Left ventricle myocardium inferior (tissue), 1 donor: ENCODE measurements around the gene POU3F1. TPM values are rescaled to one million over a fixed set of nuclear protein-coding genes. Genes with fewer than 3 reads are reported as not detected.

Source experiments
- DNase-seq: peaks from one replicate; pipeline ENCODE4 v3.0.0-alpha.2; 2020
- H3K27ac ChIP-seq: fragments of 200-600 bp; replicated peaks from 2 replicates; pipeline ENCODE4 v1.8.0; 2021
- H3K27me3 ChIP-seq: fragments of 200-600 bp; 2 replicates; pipeline ENCODE4 v1.8.0; 2021; ENCODE audit warnings: low read depth
- H3K36me3 ChIP-seq: fragments of 200-600 bp; 2 replicates; pipeline ENCODE4 v1.8.0; 2021
- H3K4me1 ChIP-seq: fragments of 200-600 bp; 2 replicates; pipeline ENCODE4 v1.8.0; 2021
- H3K4me3 ChIP-seq: fragments of 200-600 bp; 2 replicates; pipeline ENCODE4 v1.8.0; 2021; ENCODE audit warnings: mild to moderate bottlenecking, moderate library complexity
- H3K9me3 ChIP-seq: fragments of 200-600 bp; replicated peaks from 2 replicates; pipeline ENCODE4 v1.8.0; 2021
- intact Hi-C: fragments of 100-400 bp; cut with micrococcal nuclease; formaldehyde crosslinking; loops from one replicate; pipeline ENCODE4 v1.11.0; 2022
- total RNA-seq: library from RNA; stranded (reverse); fragmentation: NEBNext Ultra II Directional; extraction: Animal tissue kit (Norgen Biotek cat#: 25700); gene quantifications from one replicate; pipeline ENCODE4 v1.2.1, GENCODE V29; 2021
- TF ChIP-seq, protein P1 (sequence below): fragments of 200-600 bp; IDR thresholded peaks from 2 replicates; pipeline ENCODE4 v1.8.0; 2021; ENCODE audit warnings: antibody characterized with exemption, mild to moderate bottlenecking, borderline replicate concordance
- donor health status: DM: no; HTN: yes; CAD: no; lungs with severe emphysema.

The POU3F1 gene
- total RNA-seq, 1 donor from 2014 or later: 0.11 TPM

DNA sequence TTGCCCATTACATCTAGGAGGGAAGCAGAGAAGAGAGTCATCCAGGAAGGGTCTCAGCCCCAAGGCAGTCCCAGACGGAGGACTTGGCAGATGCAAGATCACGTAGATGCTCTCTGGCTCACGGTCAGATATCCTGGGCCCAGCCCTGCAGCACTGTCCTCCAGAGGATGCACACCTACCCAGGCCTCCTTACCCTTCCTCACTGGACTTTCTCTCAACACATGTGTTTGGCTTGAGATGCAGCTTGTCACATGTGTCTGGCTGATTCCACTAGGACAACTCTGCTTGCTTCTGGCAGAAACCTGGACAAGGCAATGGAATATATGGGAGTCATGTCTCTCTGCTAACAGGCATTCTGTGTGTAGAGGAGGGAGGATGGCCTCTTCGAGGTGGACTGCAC, 32.4 kb upstream of the POU3F1 start:
- intact Hi-C loops: no loop called here
- H3K27ac ChIP-seq: no peak overlapping the region
- no peak for DNase-seq
- H3K9me3 ChIP-seq: no peaks in the 10 kb centered on the region
- no peak overlapping the region for H3K4me3 ChIP-seq
- TF ChIP-seq, protein P1, sequence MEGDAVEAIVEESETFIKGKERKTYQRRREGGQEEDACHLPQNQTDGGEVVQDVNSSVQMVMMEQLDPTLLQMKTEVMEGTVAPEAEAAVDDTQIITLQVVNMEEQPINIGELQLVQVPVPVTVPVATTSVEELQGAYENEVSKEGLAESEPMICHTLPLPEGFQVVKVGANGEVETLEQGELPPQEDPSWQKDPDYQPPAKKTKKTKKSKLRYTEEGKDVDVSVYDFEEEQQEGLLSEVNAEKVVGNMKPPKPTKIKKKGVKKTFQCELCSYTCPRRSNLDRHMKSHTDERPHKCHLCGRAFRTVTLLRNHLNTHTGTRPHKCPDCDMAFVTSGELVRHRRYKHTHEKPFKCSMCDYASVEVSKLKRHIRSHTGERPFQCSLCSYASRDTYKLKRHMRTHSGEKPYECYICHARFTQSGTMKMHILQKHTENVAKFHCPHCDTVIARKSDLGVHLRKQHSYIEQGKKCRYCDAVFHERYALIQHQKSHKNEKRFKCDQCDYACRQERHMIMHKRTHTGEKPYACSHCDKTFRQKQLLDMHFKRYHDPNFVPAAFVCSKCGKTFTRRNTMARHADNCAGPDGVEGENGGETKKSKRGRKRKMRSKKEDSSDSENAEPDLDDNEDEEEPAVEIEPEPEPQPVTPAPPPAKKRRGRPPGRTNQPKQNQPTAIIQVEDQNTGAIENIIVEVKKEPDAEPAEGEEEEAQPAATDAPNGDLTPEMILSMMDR: no peak
- H3K27me3 ChIP-seq: peaks cover 30% of the 10 kb centered on the region
- no peaks in the 10 kb centered on the region for H3K36me3 ChIP-seq
- peaks cover 1% of the 10 kb centered on the region for H3K4me1 ChIP-seq

DNA sequence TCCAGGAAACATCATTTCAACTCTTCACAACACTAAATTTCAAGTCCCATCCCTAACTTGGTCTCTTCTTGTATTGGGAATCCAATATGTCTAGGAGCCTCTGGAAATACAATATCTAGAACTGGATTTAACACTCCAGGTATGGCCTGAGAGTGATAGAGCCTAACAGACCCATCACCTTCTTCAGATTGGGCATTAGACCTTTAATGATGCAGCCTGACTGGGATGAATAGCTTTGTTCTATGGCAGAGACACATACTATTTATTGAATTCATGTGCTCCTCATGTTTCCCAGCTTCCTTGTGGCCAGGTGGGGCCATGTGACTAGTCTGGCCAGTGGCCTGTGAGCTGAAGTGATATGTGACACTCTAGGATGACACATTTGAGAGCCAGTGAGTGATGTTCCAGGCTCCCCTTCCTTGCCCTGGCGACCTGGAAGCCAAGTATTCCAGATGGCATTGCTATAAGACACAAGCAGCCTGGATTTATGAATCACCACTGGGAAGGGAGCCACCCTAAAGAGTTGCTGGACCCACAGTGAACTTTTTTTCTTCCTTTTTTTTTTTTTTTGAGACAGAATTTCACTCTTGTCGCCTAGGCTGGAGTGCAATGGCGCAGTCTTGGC, 31.0 kb upstream of the POU3F1 start:
- Histone ChIP-seq H3K27me3 (peaks cover 43% of the 10 kb centered on the region), H3K4me3 (no peak overlapping the region), H3K9me3 (no peaks in the 10 kb centered on the region), H3K27ac (no peak overlapping the region), H3K36me3 (no peaks in the 10 kb centered on the region), H3K4me1 (no peaks in the 10 kb centered on the region)
- intact Hi-C loops: no loop called here
- DNase-seq: no peak
- TF ChIP-seq, protein P1: no peak

DNA sequence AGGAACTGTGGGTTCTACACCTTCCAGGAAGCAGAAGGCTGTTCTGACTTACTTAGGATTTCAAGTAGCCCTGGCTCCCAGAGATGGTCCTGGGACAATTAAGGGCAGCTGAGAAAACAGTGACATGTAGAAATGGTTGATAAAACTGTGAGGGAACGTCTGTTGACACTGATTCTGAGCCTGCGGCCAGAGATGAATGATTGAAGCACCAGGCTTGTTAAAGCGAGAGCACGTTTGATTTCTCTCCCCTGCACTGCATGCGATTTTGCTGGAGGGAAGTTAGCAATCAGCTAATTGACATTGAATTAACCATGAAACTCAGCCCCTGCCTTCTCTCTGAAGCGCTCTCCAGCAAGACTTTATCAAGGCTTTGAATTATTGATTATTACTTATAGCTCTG, 29.9 kb upstream of the POU3F1 start:
- no peak for DNase-seq
- Histone ChIP-seq H3K9me3 (no peaks in the 10 kb centered on the region), H3K27me3 (peaks cover 54% of the 10 kb centered on the region), H3K4me3 (no peak overlapping the region), H3K36me3 (no peaks in the 10 kb centered on the region), H3K4me1 (no peaks in the 10 kb centered on the region), H3K27ac (no peak overlapping the region)
- TF ChIP-seq, protein P1: no peak
- intact Hi-C loops: no loop called here

DNA sequence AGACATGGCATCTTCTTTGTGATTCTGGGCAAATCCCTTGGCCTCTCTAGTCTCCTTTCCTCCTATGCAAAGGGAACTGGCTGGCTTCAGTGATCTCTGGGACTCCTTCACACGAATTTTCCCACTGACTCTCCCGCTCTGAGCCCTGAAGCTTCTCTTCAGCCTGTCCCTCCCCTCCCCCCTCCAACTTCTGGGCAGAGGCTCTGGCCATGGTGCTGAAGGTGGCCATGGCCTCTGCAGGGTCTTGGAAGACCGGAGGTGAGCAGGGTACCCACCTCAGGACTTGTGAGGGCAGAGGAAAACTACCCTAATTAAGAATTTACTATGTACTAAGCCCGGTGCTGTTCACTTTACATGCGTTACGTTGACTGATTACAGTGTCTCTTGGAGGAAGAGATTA, 29.4 kb upstream of the POU3F1 start:
- TF ChIP-seq, protein P1: no peak
- intact Hi-C loops: no loop called here
- no peak for DNase-seq

DNA sequence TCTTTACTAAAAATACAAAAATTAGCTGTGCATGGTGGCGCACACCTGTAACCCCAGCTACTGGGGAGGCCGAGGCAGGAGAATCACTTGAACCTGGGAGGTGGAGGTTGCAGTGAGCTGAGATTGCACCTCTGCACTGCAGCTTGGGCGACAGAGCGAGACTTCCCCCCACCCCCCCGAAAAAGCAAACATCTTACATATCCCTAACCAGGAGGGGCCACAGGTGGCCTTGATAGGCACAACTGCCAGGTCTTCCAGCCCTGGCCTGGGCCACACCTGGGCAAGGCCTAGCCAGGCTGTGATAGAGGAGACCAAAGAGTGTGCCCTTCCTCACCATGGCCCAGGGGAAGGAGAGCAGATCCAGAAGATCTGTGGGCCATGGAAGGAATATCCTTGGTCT, 28.6 kb upstream of the POU3F1 start:
- H3K9me3 ChIP-seq: no peaks in the 10 kb centered on the region
- no peak overlapping the region for H3K4me3 ChIP-seq
- TF ChIP-seq, protein P1: no peak
- no peaks in the 10 kb centered on the region for H3K36me3 ChIP-seq
- no peak overlapping the region for H3K27ac ChIP-seq
- peaks cover 67% of the 10 kb centered on the region for H3K27me3 ChIP-seq
- H3K4me1 ChIP-seq: no peaks in the 10 kb centered on the region
- no peak for DNase-seq
- intact Hi-C loops: no loop called here

More for the DNA sequence above, 29.4 kb upstream of the POU3F1 start:
- no peak overlapping the region for H3K27ac ChIP-seq
- H3K9me3 ChIP-seq: no peaks in the 10 kb centered on the region
- H3K4me1 ChIP-seq: no peaks in the 10 kb centered on the region
- peaks cover 58% of the 10 kb centered on the region for H3K27me3 ChIP-seq
- no peaks in the 10 kb centered on the region for H3K36me3 ChIP-seq
- no peak overlapping the region for H3K4me3 ChIP-seq
